Activated CD4-positive, alpha-beta T cell treated with anti-CD3 and anti-CD28 coated beads for 1 hour (primary cell): ENCODE measurements around the gene DOHH.

Experiments used
- DNase-seq: peaks from one replicate; pipeline ENCODE4 v3.0.0-alpha.2; 2020

Gene DOHH

GRCh38 chr19:3476830-3477229, 23.6 kb downstream of the DOHH start:
- DNase-seq: no peak

GRCh38 chr19:3475449-3475848, 25.0 kb downstream of the DOHH start:
- no peak for DNase-seq

- DNase-seq: no peak
These were observed 25.9 kb downstream of the DOHH start for GRCh38 chr19:3474614-3475013.

- DNase-seq: no peak
These were observed 26.5 kb downstream of the DOHH start for GRCh38 chr19:3474010-3474409.

GRCh38 chr19:3471954-3472655, 28.4 kb downstream of the DOHH start:
- DNase-seq: no peak

GRCh38 chr19:3470500-3471128, 29.9 kb downstream of the DOHH start:
- DNase-seq: no peak

- no peak for DNase-seq
These were observed 30.6 kb downstream of the DOHH start for GRCh38 chr19:3469638-3470499.

- no peak for DNase-seq
These were observed 32.3 kb downstream of the DOHH start for GRCh38 chr19:3468211-3468610.

GRCh38 chr19:3467437-3468198, 32.9 kb downstream of the DOHH start:
- no peak for DNase-seq

GRCh38 chr19:3466635-3467034, 33.8 kb downstream of the DOHH start:
- DNase-seq: no peak

GRCh38 chr19:3465552-3465951, 34.9 kb downstream of the DOHH start:
- DNase-seq: no peak

- DNase-seq: no peak
These were observed 35.8 kb downstream of the DOHH start for GRCh38 chr19:3464587-3465235.

GRCh38 chr19:3463714-3464586, 36.5 kb downstream of the DOHH start:
- no peak for DNase-seq

- no peak for DNase-seq
These were observed 37.3 kb downstream of the DOHH start for GRCh38 chr19:3462991-3463713.

GRCh38 chr19:3459965-3460582, 40.4 kb downstream of the DOHH start:
- DNase-seq: no peak

GRCh38 chr19:3459089-3459881, 41.2 kb downstream of the DOHH start:
- DNase-seq: no peak

GRCh38 chr19:3458229-3459088, 42.0 kb downstream of the DOHH start:
- DNase-seq: no peak

- no peak for DNase-seq
These were observed 42.8 kb downstream of the DOHH start for GRCh38 chr19:3457528-3458228.
